Transverse colon (tissue), 4 donors: Measurements from ENCODE around the gene PRR5. TPM values are rescaled to one million over a fixed set of nuclear protein-coding genes. Genes with fewer than 3 reads are reported as not detected.

ENCODE experiments used
- DNase-seq: peaks from one replicate; pipeline ENCODE4 v3.0.0-alpha.2; 2019
- H3K27ac ChIP-seq, 4 donors: fragments of 200-600 bp; sonication (generic); 2 replicates each; pipeline ENCODE4 v1.5.1; 2016 to 2018; ENCODE audit warnings: inconsistent platforms in 4 of 4
- H3K27me3 ChIP-seq: fragments of 200-600 bp; sonication (generic); 2 replicates; pipeline ENCODE4 v1.5.1; 2017; ENCODE audit warnings: inconsistent platforms
- H3K36me3 ChIP-seq, 4 donors: fragments of 200-600 bp; sonication (generic); 2 replicates each; pipeline ENCODE4 v1.5.1; 2017 to 2019; ENCODE audit warnings: inconsistent platforms in 4 of 4
- H3K4me1 ChIP-seq, 4 donors: fragments of 200-600 bp; sonication (generic); 2 replicates each; pipeline ENCODE4 v1.5.1; 2017 to 2020; ENCODE audit warnings: inconsistent platforms in 4 of 4
- H3K4me3 ChIP-seq, 4 donors: fragments of 200-600 bp; sonication (generic); 1 replicate in 1 of 4; 2 replicates in 3 of 4; pipeline versions ENCODE4 v1.5.1 to v1.6.1; 2017 to 2019; ENCODE audit warnings: inconsistent platforms in 4 of 4
- H3K9me3 ChIP-seq, 2 donors: fragments of 200-600 bp; sonication (generic); 2 replicates each; pipeline ENCODE4 v1.5.1; 2017 to 2019; ENCODE audit warnings: inconsistent platforms in 2 of 2
- CTCF ChIP-seq, 5 experiments: fragments of 200-600 bp in 3 of 5; fragments of 450-650 bp in 2 of 5; sonication (generic) in 3 of 5; IDR thresholded peaks; 1 replicate in 2 of 5; 2 replicates in 3 of 5; pipeline ENCODE4 v1.5.1; 2016 to 2017; ENCODE audit warnings: antibody characterized with exemption in 5 of 5, inconsistent platforms in 3 of 5, mild to moderate bottlenecking in 2 of 5, moderate library complexity in 1 of 5
- EP300 ChIP-seq: sonication (generic); formaldehyde crosslinking; IDR thresholded peaks from one replicate; pipeline ENCODE4 v1.6.1; 2017; ENCODE audit warnings: antibody characterized with exemption, low read depth
- POLR2A ChIP-seq: fragments of 450-650 bp; IDR thresholded peaks from one replicate; pipeline ENCODE4 v1.6.1; 2016; ENCODE audit warnings: antibody characterized with exemption, mild to moderate bottlenecking, moderate library complexity
- POLR2AphosphoS5 ChIP-seq, 3 donors: sonication (generic); formaldehyde crosslinking; IDR thresholded peaks; one replicate each; pipeline ENCODE4 v1.6.1; 2016; ENCODE audit warnings: antibody characterized with exemption in 3 of 3
- WGBS, 2 donors: methylation state at CpG; one replicate each; pipeline ENCODE4 v1.1.5; 2018; ENCODE audit warnings: low coverage in 1 of 2; 5-methylcytosine and 5-hydroxymethylcytosine counted together
- in situ Hi-C, 4 donors: fragments of 200-750 bp; cut with MboI; loops; one replicate each; pipeline versions ENCODE4 v1.15.0 to v1.15.1; 2017; ENCODE audit warnings: low sequenced_read_pairs in 3 of 4, low pct_ligation_motif_present in 1 of 4, low pct_unique_long_range_greater_than_20kb in 1 of 4
- intact Hi-C: fragments of 100-400 bp; cut with DNase I; formaldehyde crosslinking; loops from one replicate; pipeline ENCODE4 v1.15.1; 2023; ENCODE audit warnings: low total_unique reads
- total RNA-seq, 4 donors: library from RNA; depleted of rRNA; stranded (reverse); fragments of >200 nt; gene quantifications; one replicate each; pipeline ENCODE4 v1.1.0, GENCODE V29; 2016

PRR5 gene
- total RNA-seq, 4 donors from 2014 or later: 17.7 to 68.3 (median 22.2) TPM

GRCh38 chr22:44783581-44783980 lies 81.6 kb downstream of the PRR5 start:
- peak; percentile 40 for DNase-seq
- no peaks in the 10 kb centered on the region for H3K36me3 ChIP-seq
- H3K27ac ChIP-seq: peak overlapping the region in 1 of 4 donors; percentile 33
- H3K4me3 ChIP-seq: no peak overlapping the region
- no peaks in the 10 kb centered on the region for H3K27me3 ChIP-seq
- no peaks in the 10 kb centered on the region for H3K9me3 ChIP-seq
- intact Hi-C loops (no loop called here), in situ Hi-C loops (no loop called here)
- TF ChIP-seq POLR2AphosphoS5 (IDR thresholded peaks at IDR 0.05) (no peak), CTCF (IDR thresholded peaks at IDR 0.05) (no peak), EP300 (no peak), POLR2A (no peak)
- peaks cover 0 to 7% (median 3%) of the 10 kb centered on the region in 4 donors for H3K4me1 ChIP-seq
- WGBS, 2 donors: 51% methylated on average over 14 of the region's 14 CpGs; no CpG with 5 or more reads in 1 of the 2 donors

GRCh38 chr22:44786136-44786535 lies 84.1 kb downstream of the PRR5 start:
- no peak overlapping the region for H3K27ac ChIP-seq
- DNase-seq: no peak
- H3K9me3 ChIP-seq: no peaks in the 10 kb centered on the region
- H3K4me1 ChIP-seq: peaks cover 0 to 6% (median 2%) of the 10 kb centered on the region in 4 donors
- in situ Hi-C loops (no loop called here), intact Hi-C loops (no loop called here)
- H3K36me3 ChIP-seq: no peaks in the 10 kb centered on the region
- no peak overlapping the region for H3K4me3 ChIP-seq
- H3K27me3 ChIP-seq: no peaks in the 10 kb centered on the region
- WGBS, 2 donors: 90 to 91% methylated on average over 15 to 23 of the region's 23 CpGs
- no peak for TF ChIP-seq POLR2A
- TF ChIP-seq EP300: no peak
- no peak for TF ChIP-seq POLR2AphosphoS5 (IDR thresholded peaks at IDR 0.05)
- TF ChIP-seq CTCF (IDR thresholded peaks at IDR 0.05): no peak

- in situ Hi-C loops (no loop called here), intact Hi-C loops (no loop called here)
- Histone ChIP-seq H3K36me3 (no peaks in the 10 kb centered on the region), H3K4me1 (peaks cover 0 to 6% (median 2%) of the 10 kb centered on the region in 4 donors), H3K27ac (no peak overlapping the region), H3K4me3 (no peak overlapping the region), H3K9me3 (no peaks in the 10 kb centered on the region), H3K27me3 (no peaks in the 10 kb centered on the region)
- DNase-seq: no peak
- WGBS, 2 donors: 71% methylated on average over 7 of the region's 7 CpGs; no CpG with 5 or more reads in 1 of the 2 donors
- TF ChIP-seq POLR2A (no peak), CTCF (IDR thresholded peaks at IDR 0.05) (no peak), POLR2AphosphoS5 (IDR thresholded peaks at IDR 0.05) (no peak), EP300 (no peak)
Observed at GRCh38 chr22:44786610-44787009, 84.6 kb downstream of the PRR5 start.

Other genes with a start within 250 kb of the PRR5 start
- 10 to 100 TPM; 16.0 to 24.7 (median 21.5) TPM for gene RTL6, start 204.0 kb upstream of the PRR5 start, total RNA-seq
- gene ARHGAP8, start 50.4 kb downstream of the PRR5 start, total RNA-seq: 10 to 100 TPM; 28.6 to 51.5 (median 31.5) TPM